HK-2 (cell line): ENCODE results near the gene CDC42BPA.
A peak's percentile ranks its signal among the peaks of the same experiment; 100 is the strongest.
"Not testable (repeated sequence)": the region's sequence is repeated elsewhere in the genome, so short reads cannot be mapped to it uniquely, and the experiment has no call there.

ENCODE experiments used
- DNase-seq: peaks from one replicate; pipeline ENCODE4 v3.0.0-alpha.2; 2018; ENCODE audit not compliant: unreplicated experiment

Gene CDC42BPA, protein sequence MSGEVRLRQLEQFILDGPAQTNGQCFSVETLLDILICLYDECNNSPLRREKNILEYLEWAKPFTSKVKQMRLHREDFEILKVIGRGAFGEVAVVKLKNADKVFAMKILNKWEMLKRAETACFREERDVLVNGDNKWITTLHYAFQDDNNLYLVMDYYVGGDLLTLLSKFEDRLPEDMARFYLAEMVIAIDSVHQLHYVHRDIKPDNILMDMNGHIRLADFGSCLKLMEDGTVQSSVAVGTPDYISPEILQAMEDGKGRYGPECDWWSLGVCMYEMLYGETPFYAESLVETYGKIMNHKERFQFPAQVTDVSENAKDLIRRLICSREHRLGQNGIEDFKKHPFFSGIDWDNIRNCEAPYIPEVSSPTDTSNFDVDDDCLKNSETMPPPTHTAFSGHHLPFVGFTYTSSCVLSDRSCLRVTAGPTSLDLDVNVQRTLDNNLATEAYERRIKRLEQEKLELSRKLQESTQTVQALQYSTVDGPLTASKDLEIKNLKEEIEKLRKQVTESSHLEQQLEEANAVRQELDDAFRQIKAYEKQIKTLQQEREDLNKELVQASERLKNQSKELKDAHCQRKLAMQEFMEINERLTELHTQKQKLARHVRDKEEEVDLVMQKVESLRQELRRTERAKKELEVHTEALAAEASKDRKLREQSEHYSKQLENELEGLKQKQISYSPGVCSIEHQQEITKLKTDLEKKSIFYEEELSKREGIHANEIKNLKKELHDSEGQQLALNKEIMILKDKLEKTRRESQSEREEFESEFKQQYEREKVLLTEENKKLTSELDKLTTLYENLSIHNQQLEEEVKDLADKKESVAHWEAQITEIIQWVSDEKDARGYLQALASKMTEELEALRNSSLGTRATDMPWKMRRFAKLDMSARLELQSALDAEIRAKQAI (N-terminal part only)

GRCh38 chr1:227318016-227318852 lies at the start of gene CDC42BPA:
Gene CDC42BPA (minus strand): TSS chr1:227318492. CDS start chr1:227317182, 1,310 bp downstream.
- DNase-seq = peak; percentile 84

GRCh38 chr1:227368009-227368408 lies 49.7 kb upstream of the CDC42BPA start:
- no peak for DNase-seq

DNA sequence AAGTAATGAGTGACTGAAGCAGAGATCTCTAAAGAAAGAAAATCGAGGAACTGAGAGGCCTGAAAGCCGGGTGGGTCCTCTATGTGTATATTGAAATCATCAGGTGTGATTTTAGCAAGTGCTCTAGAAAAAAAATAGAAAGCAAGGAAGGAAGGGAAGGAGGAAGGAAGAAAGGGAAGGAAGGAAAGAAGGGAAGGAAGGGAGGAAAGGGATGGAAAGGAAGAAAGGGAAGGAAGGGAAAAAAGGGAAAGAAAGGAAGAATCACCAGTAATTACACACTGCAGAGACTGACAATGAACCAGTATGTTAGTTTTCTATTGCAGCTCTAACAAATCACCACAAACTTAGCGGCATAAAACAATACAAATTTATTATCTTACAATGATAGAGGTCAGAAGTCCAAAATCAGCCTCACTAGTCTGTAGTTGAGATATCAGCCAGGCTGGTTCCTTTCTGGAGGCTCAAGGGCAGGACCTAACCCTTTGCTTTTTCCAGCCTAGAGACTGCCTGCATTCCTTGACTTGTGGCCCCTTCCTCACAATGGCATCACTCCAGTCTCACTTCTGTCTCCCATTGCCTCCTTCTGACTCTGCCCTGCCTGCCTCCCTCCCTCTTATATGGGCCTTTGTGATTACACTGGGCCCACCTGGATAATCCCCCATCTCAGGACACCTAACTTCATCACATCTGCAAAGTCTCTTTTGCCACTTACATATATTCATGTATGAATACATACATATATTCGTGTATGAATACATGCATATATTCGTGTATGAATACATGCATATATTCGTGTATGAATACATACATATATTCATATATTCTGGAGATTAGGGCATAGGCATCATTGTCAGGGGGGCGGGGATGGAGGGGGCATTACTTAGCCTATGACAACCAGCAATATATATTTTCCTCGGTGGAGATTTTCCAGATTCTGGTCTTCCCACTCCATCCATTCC lies 47.5 kb upstream of the CDC42BPA start:
- no peak for DNase-seq

DNA sequence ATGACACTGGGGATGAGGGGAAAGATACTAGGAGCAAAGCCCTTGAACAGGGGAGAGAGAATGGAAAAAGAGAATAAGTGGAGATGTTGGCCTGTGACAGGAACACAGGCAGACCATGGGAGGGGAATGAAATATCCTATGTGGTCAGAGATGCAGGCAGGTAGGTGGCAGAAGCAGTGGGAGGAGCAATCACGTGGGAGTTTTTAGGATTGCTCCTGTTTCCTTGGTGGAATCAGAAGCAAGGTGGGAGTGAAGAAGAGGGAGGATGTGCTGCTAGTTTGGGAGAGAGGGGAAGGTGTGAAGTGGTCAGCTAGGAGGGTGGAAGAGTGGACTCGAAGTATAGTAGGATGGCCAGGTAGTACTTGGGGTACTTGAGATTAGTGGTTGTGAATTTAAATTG lies 46.4 kb upstream of the CDC42BPA start:
- no peak for DNase-seq

- no peak for DNase-seq
Observed at GRCh38 chr1:227363825-227364224, 45.5 kb upstream of the CDC42BPA start.

DNA sequence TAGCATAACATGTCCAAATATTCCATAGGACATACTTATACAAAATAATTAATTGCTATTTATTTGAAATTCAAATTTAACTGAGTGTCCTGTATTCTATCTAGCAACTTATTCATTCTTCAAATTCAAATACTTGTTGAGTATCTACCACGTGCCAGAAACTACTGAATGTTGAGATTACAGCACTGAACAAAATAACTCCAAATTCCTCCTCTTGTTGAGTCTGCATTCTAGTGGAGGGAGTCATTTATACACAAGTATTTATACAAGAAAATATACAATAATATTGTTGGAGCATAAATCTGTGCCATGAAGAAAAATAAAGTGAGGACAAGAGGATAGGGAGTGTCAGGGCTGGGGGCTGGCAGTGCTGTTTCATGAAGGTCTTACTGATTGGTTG lies 43.7 kb upstream of the CDC42BPA start:
- DNase-seq = no peak

- DNase-seq = peak; percentile 14
Observed at GRCh38 chr1:227357927-227358302, 39.6 kb upstream of the CDC42BPA start.

- peak; percentile 79 for DNase-seq
Observed at GRCh38 chr1:227357171-227357926, 39.1 kb upstream of the CDC42BPA start.

DNA sequence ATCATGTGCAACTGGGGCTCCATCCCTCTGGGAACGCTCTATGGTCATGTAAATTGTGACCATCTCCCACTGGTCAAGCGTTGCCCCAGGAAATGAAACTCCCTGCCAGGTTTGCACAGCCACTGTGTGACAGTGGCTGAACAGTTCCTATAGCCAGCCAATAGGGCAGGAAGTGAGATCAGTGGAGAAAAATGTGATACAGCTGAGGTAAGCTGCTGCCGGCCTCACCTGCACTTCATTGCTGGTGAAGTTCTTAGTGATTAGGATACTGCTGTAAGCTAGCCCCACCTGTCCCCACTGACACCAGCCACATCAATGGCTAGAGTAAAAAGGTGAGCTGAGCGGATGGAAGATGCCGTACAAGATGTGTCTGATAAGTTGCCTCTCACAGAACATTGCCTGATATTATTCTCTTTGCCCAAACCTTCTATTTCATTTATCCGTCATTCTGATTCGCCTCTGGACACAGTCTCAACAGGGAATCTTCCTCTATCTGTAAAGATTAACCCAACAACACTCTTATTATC lies 38.4 kb upstream of the CDC42BPA start:
- DNase-seq = peak; percentile 17

DNA sequence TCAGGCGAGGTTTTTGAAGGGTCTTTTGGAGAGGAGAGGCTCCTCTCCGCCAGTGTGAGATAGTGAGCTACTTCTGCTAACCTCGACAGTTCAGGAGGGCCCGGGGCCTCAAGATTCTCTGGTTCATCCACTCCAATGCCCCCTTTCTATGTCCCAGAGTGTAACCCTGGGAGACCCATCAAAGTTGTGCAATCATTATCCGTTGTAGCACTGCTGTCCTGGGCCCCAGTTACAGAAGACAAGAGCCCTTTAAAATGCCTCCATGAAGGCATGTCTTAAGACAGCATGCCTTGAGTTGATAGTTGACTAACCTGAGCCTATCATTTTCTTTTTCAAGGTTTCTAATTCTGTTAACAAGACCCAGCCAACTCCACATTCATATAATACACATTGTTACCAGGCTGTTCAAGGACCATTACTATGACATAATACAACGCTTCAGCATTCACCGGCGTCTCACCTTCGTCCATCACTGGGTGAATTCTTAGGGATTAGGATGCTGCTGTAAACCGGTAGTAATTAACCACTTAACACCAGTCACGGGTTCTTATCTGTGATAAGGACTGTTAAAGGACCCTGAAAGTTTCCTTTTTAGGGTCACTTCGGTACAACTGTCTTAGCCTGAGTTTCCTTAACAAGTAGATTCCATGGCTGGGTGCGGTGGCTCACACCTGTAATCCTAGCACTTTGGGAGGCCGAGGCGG lies 37.4 kb upstream of the CDC42BPA start:
- no peak for DNase-seq

- no peak for DNase-seq
Observed at GRCh38 chr1:227353186-227353585, 34.9 kb upstream of the CDC42BPA start.

GRCh38 chr1:227352164-227352563 lies 33.9 kb upstream of the CDC42BPA start:
- DNase-seq = not testable (repeated sequence)

DNA sequence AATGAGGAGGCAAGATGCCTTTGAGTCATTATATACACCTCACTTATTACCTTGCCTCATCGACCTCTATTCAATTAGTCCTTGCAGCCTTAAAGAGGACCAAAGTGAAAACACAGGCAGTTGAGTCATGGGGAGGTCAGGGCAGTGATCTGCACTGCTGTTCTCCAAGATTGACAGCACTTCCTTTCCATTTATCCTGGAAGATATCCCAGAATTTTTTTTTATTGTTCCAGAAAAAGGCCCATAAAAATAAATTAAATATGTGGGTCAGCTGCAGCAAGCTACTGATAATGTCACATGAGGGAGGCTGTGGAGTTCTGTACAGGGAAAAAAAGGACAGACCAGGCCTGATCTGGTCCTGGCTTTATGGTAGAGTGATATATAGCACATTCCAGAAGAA lies 33.2 kb upstream of the CDC42BPA start:
- no peak for DNase-seq

- no peak for DNase-seq
Observed at GRCh38 chr1:227349967-227350366, 31.7 kb upstream of the CDC42BPA start.

DNA sequence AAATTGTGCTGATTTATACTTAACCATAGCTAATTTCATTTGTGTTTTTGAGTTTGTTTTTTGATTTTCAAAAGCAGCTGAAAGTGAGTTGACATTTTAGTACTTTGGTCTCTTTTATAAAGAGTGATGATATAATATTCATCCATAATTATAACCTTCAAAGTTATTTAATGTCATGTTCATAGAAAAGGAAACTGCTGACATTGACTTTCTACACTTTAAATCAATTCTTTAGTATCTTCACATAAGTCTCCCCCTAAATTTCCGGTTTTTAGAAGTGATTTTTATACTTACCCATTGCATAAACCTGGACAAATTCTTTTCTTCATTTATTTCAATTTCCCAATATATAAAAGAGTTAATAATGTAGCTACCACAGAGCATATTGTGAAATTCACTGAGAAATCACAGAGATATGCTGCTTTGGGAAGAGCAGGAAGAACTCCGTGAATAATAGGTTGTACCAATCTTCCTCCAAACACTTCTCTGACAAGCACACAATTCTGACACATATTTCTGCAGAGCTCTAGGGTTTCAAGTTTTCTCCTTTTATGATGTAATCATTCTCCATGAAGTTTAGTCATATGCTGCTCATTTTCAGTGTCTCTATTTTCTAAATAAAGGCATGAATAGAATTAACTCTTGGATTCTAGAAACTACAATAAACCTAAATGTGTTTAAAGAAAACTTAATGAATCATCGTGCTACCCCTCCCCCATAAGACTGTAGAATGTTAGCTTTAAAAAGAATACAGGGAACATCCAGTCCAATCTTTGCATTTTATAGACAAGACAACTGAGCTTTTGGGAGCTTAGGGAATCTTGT lies 25.6 kb upstream of the CDC42BPA start:
- no peak for DNase-seq

DNA sequence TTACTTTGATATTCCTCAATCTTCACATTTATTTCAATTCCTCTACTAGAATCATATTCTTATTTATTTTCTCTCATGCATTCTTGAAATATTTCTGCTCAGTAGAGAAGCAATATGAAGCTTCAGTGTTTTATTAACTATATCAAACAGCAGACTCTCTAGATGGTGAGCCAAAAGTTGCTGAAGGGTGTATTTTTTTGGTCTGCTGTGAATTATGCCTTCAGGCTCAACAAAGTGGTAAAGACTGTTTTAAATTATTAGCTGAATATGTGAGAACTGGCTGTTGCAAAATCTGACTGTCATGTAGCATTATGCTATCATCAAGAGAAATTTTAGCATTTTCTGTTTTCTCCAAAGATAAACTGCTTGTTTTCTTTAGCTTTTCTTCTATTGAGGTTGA lies 24.9 kb upstream of the CDC42BPA start:
- DNase-seq = no peak

- no peak for DNase-seq
Observed at GRCh38 chr1:227342075-227342829, 24.0 kb upstream of the CDC42BPA start.
